HCT116 (cell line): ENCODE results near the gene KNDC1. TPM values are rescaled to one million over a fixed set of nuclear protein-coding genes. Genes with fewer than 3 reads are reported as not detected.

ENCODE experiments used
- ATAC-seq: fragments of 200-7000 bp; cut with Tn5 transposase; 2 replicates; pipeline ENCODE4 v1.9.1; 2020; ENCODE audit warnings: mild to moderate bottlenecking, moderate library complexity
- BruUV-seq: library from RNA; stranded (reverse); fragments of 400-500 nt; replicated peaks from 2 replicates; lab custom pipeline; 2021; lab: Mats Ljungman, UMichigan
- CTCF ChIA-PET: fragments of 300-600 bp; sonication (Branson Sonifier 250); formaldehyde crosslinking; loops from one replicate; lab custom pipeline; 2021; ENCODE audit warnings: antibody characterized with exemption; lab: Charles Lee
- POLR2A ChIA-PET: fragments of 300-600, 350-600 bp; sonication (Branson Sonifier 250); formaldehyde crosslinking; loops from one replicate; lab custom pipeline; 2021; ENCODE audit warnings: antibody characterized with exemption; lab: Charles Lee
- RAD21 ChIA-PET, 2 experiments: fragments of 300-600 bp; sonication (Branson Sonifier 250); formaldehyde crosslinking; loops; one replicate each; lab custom pipeline; 2023; ENCODE audit warnings: low total read pairs in 2 of 2; ENCODE audit not compliant: uncharacterized antibody in 2 of 2, unreplicated experiment in 2 of 2, low non-redundant PET in 1 of 2; lab: Charles Lee
- DNase-seq: peaks from one replicate; pipeline ENCODE4 v3.0.0-alpha.2; 2010; ENCODE audit warnings: low read depth, low spot score
- H2AFZ ChIP-seq: fragments of 200-600 bp; shearing (Covaris generic), sonication (generic); 2 replicates; pipeline ENCODE4 v1.6.1; 2017; ENCODE audit warnings: low read depth, mixed run types, mixed read lengths, antibody characterized with exemption, low read length; ENCODE audit not compliant: poor library complexity, severe bottlenecking
- H3K27ac ChIP-seq: 2 replicates; pipeline ENCODE4 v1.5.1; 2012; ENCODE audit warnings: low read depth, low read length
- H3K27me3 ChIP-seq: fragments of 200-600 bp; sonication (generic); 2 replicates; pipeline ENCODE4 v1.6.1; 2016; ENCODE audit warnings: mixed run types, low read length, mixed read lengths; ENCODE audit not compliant: insufficient read depth
- H3K36me3 ChIP-seq, 2 experiments: fragments of 200-500 bp in 1 of 2; fragments of 200-600 bp in 1 of 2; sonication (Bioruptor generic) in 1 of 2; sonication (generic) in 1 of 2; 2 replicates each; pipeline versions ENCODE4 v1.5.1 to v1.6.1; 2014 to 2016; ENCODE audit warnings: low read length in 2 of 2, inconsistent platforms in 1 of 2, mixed read lengths in 1 of 2, mixed run types in 1 of 2; ENCODE audit not compliant: insufficient read depth in 2 of 2, control insufficient read depth in 1 of 2
- H3K4me1 ChIP-seq, 2 experiments: fragments of 200-600 bp in 1 of 2; sonication (generic) in 1 of 2; 2 replicates each; pipeline versions ENCODE4 v1.5.1 to v1.6.1; 2012 to 2017; ENCODE audit warnings: low read length in 2 of 2, inconsistent platforms in 1 of 2, mild to moderate bottlenecking in 1 of 2, mixed read lengths in 1 of 2, mixed run types in 1 of 2, moderate library complexity in 1 of 2; ENCODE audit not compliant: insufficient read depth in 2 of 2, control insufficient read depth in 1 of 2
- H3K4me2 ChIP-seq: fragments of 200-600 bp; sonication (generic); 2 replicates; pipeline ENCODE4 v1.6.1; 2017; ENCODE audit warnings: mixed run types, low read length, mixed read lengths
- H3K4me3 ChIP-seq, 2 experiments: fragments of 200-600 bp in 1 of 2; sonication (generic) in 1 of 2; replicated peaks in 1 of 2; 2 replicates each; pipeline ENCODE4 v1.5.1; 2011 to 2016; ENCODE audit warnings: low read length in 2 of 2, control low read depth in 1 of 2, low read depth in 1 of 2, mild to moderate bottlenecking in 1 of 2, mixed read lengths in 1 of 2, mixed run types in 1 of 2
- H3K79me2 ChIP-seq: fragments of 200-600 bp; sonication (generic); 2 replicates; pipeline ENCODE4 v1.6.1; 2017; ENCODE audit warnings: mild to moderate bottlenecking, mixed run types, low read length, moderate library complexity, mixed read lengths; ENCODE audit not compliant: insufficient read depth
- H3K9ac ChIP-seq: fragments of 200-600 bp; sonication (generic); 2 replicates; pipeline ENCODE4 v1.6.1; 2016; ENCODE audit warnings: low read length, mixed read lengths
- H3K9me2 ChIP-seq: fragments of 200-600 bp; sonication (generic), shearing (Covaris generic); 2 replicates; pipeline ENCODE4 v1.6.1; 2017; ENCODE audit warnings: mixed run types, mild to moderate bottlenecking, moderate library complexity; ENCODE audit not compliant: insufficient read depth
- H3K9me3 ChIP-seq, 2 experiments: fragments of 200-500 bp in 1 of 2; fragments of 200-600 bp in 1 of 2; sonication (Bioruptor generic) in 1 of 2; sonication (generic) in 1 of 2; 2 replicates each; pipeline ENCODE4 v1.6.1; 2014 to 2017; ENCODE audit warnings: low read length in 2 of 2, mixed read lengths in 2 of 2, inconsistent platforms in 1 of 2, low read depth in 1 of 2, mild to moderate bottlenecking in 1 of 2, mixed run types in 1 of 2, moderate library complexity in 1 of 2; ENCODE audit not compliant: control insufficient read depth in 1 of 2, insufficient read depth in 1 of 2
- H4K20me1 ChIP-seq: fragments of 200-600 bp; sonication (generic), shearing (Covaris generic); 2 replicates; pipeline ENCODE4 v1.6.1; 2017; ENCODE audit warnings: mixed run types, mild to moderate bottlenecking, moderate library complexity; ENCODE audit not compliant: insufficient read depth
- CBX3 ChIP-seq: IDR thresholded peaks from 2 replicates; pipeline ENCODE4 v1.6.1; 2012; ENCODE audit warnings: low read depth
- EGR1 ChIP-seq: IDR thresholded peaks from 2 replicates; pipeline ENCODE4 v1.6.1; 2012; ENCODE audit warnings: low read depth
- EZH2 ChIP-seq: fragments of 200-600 bp; sonication (generic); IDR thresholded peaks from 2 replicates; pipeline ENCODE4 v1.6.1; 2017; ENCODE audit warnings: antibody characterized with exemption, mixed run types
- EZH2phosphoT487 ChIP-seq: fragments of 200-600 bp; IDR thresholded peaks from 2 replicates; pipeline ENCODE4 v1.6.1; 2018; ENCODE audit warnings: antibody characterized with exemption, borderline replicate concordance
- POLR2A ChIP-seq: IDR thresholded peaks from 2 replicates; pipeline ENCODE4 v1.7.0; 2011; ENCODE audit warnings: borderline replicate concordance; ENCODE audit not compliant: insufficient read depth, insufficient read length; ENCODE audit errors: extremely low read depth
- POLR2AphosphoS5 ChIP-seq: IDR thresholded peaks from 2 replicates; pipeline ENCODE4 v1.6.1; 2011; ENCODE audit warnings: mild to moderate bottlenecking, low read depth, low read length, moderate library complexity
- REST ChIP-seq: IDR thresholded peaks from 2 replicates; pipeline ENCODE4 v1.6.1; 2012; ENCODE audit warnings: low read depth
- SIN3A ChIP-seq: IDR thresholded peaks from 2 replicates; pipeline ENCODE4 v1.6.1; 2012; ENCODE audit warnings: low read depth
- TCF7L2 ChIP-seq: IDR thresholded peaks from 2 replicates; pipeline ENCODE4 v1.7.0; 2011; ENCODE audit warnings: borderline replicate concordance, inconsistent platforms; ENCODE audit not compliant: insufficient read depth, insufficient read length; ENCODE audit errors: extremely low read depth
- YY1 ChIP-seq: IDR thresholded peaks from 2 replicates; pipeline ENCODE4 v1.6.1; 2011; ENCODE audit warnings: low read length, low read depth, moderate library complexity, mild to moderate bottlenecking; ENCODE audit not compliant: insufficient replicate concordance; ENCODE audit errors: extremely low read depth
- ZBTB33 ChIP-seq: IDR thresholded peaks from 2 replicates; pipeline ENCODE4 v1.6.1; 2011; ENCODE audit warnings: mild to moderate bottlenecking, low read length, moderate library complexity; ENCODE audit not compliant: insufficient replicate concordance; ENCODE audit errors: extremely low read depth
- ZFX ChIP-seq: fragments of 450-650 bp; IDR thresholded peaks from 2 replicates; pipeline ENCODE4 v1.6.1; 2017
- ZNF274 ChIP-seq: fragments of 200-500 bp; sonication (Bioruptor generic); IDR thresholded peaks from 2 replicates; pipeline ENCODE4 v1.6.1; 2014; ENCODE audit warnings: mild to moderate bottlenecking, low read depth, low read length, inconsistent platforms
- intact Hi-C: fragments of 100-400 bp; cut with micrococcal nuclease; formaldehyde crosslinking; loops from 2 replicates; pipeline ENCODE4 v1.10.0; 2022
- total RNA-seq: library from RNA; stranded (reverse); gene quantifications from one replicate; pipeline ENCODE4 v1.2.1, GENCODE V29; 2021; ENCODE audit not compliant: unreplicated experiment
- TF ChIP-seq, protein P1 (sequence below): IDR thresholded peaks from 2 replicates; pipeline ENCODE4 v1.6.1; 2012

KNDC1 gene
- total RNA-seq, 1 experiment from 2014 or later, result 3.6 TPM

DNA sequence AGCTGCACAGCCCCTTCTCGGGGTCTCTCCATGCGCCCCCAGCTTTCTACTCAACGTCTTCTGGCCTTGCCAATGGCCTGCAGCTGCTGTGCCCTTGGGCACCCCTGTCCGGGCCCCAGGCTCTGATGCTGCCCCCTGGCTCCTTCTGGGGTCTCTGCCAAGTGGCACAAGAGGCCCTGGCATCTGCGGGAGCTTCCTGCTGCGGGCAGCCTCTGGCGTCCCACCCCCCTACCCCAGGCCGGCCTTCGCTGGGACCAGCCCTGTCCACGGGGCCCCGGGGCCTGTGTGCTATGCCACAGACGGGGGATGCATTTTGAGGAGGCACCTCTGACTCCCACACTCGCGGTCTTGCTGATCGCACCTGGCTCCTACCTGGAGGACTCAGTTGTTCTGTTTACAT, 80.0 kb downstream of the KNDC1 start:
- Histone ChIP-seq H2AFZ (no peak overlapping the region), H3K9me2 (no peaks in the 10 kb centered on the region), H3K27me3 (no peaks in the 10 kb centered on the region), H3K4me1 (no peaks in the 10 kb centered on the region), H3K9ac (no peak overlapping the region), H3K79me2 (no peaks in the 10 kb centered on the region), H3K9me3 (no peaks in the 10 kb centered on the region), H3K4me2 (no peak overlapping the region), H3K27ac (no peak overlapping the region), H3K36me3 (no peaks in the 10 kb centered on the region), H3K4me3 (no peak overlapping the region), H4K20me1 (no peaks in the 10 kb centered on the region)
- intact Hi-C loops, result no loop called here
- DNase-seq (no peak), ATAC-seq (no peak)
- ChIA-PET POLR2A (no interaction called here), RAD21 (no interaction called here), CTCF (no interaction called here)
- TF ChIP-seq EZH2phosphoT487 (no peak), YY1 (no peak), SIN3A (no peak), POLR2AphosphoS5 (no peak), EGR1 (no peak)
- BruUV-seq, result no TSS peak

DNA sequence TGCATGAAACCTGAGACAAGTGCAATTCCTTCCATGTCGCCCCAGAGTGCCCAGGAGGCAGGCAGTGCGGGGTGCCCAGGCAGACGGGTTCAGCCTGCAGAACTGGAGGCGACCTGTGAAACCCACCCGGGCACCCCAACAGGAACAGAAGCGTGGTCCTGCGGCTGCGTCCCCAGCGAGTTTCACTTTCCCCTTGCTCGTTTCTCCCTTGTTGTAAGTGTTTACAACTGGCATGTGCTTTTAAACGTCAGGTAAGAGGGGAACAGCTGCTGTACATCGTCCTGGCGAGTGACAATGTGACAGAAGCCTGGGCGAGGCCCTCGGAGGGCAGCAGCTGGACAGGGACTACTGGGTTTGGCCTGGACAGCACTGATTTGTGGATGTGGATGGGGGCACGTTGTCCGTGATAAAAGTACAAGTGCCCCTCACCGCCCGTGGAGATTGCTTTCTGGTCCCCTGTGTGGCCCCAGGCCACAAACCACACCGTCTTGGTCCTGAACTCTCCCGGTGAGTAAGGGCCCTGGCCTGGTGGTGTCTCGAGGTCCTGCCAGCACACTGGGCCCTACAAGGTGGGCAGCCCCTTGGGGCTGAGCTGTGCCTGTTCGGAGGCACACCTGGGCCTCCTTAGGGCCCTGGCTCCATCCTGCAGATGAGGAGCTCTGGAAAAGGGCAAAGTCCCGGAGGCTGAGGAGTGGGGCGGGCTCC, 81.6 kb downstream of the KNDC1 start:
- no peak for DNase-seq
- Histone ChIP-seq H3K79me2 (no peaks in the 10 kb centered on the region), H3K9me2 (no peaks in the 10 kb centered on the region), H3K36me3 (no peaks in the 10 kb centered on the region), H3K9me3 (no peaks in the 10 kb centered on the region), H3K4me1 (peaks cover 0 to 9% of the 10 kb centered on the region in 2 experiments; a peak in 1 of 4 replicates), H4K20me1 (no peaks in the 10 kb centered on the region), H3K9ac (no peak overlapping the region), H3K4me3 (no peak overlapping the region), H3K27me3 (no peaks in the 10 kb centered on the region), H3K27ac (no peak overlapping the region), H2AFZ (no peak overlapping the region), H3K4me2 (no peak overlapping the region)
- ATAC-seq, result no peak
- no TSS peak for BruUV-seq
- ChIA-PET POLR2A (no interaction called here), RAD21 (no interaction called here), CTCF (no interaction called here)
- intact Hi-C loops, result no loop called here
- no peak for TF ChIP-seq EZH2
- TF ChIP-seq EZH2phosphoT487, result no peak
- no peak for TF ChIP-seq ZNF274
- TF ChIP-seq ZBTB33, result no peak
- no peak for TF ChIP-seq SIN3A
- TF ChIP-seq TCF7L2, result no peak
- TF ChIP-seq ZFX, result no peak
- TF ChIP-seq POLR2A, result no peak
- no peak for TF ChIP-seq CBX3
- TF ChIP-seq, protein P1, sequence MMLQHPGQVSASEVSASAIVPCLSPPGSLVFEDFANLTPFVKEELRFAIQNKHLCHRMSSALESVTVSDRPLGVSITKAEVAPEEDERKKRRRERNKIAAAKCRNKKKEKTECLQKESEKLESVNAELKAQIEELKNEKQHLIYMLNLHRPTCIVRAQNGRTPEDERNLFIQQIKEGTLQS, result no peak
- no peak for TF ChIP-seq REST
- TF ChIP-seq EGR1, result no peak
